DMS153 treated with DMSO at 0.1 percent for 48 hours (cell line): ENCODE data around the gene GPT2.
A peak's percentile ranks its signal among the peaks of the same experiment; 100 is the strongest.
"Not testable (repeated sequence)": the region's sequence is repeated elsewhere in the genome, so short reads cannot be mapped to it uniquely, and the experiment has no call there.

ENCODE experiments used
- DNase-seq: peaks from one replicate; lab custom pipeline; 2025; ENCODE audit not compliant: unreplicated experiment; lab: John Stamatoyannopoulos, UW

Gene GPT2

GRCh38 chr16:46862555-46863447, 21.4 kb upstream of the GPT2 start:
- DNase-seq: no peak

GRCh38 chr16:46866286-46866685, 17.9 kb upstream of the GPT2 start:
- no peak for DNase-seq

- DNase-seq: not testable (repeated sequence)
These were observed 16.7 kb upstream of the GPT2 start for GRCh38 chr16:46867486-46867885.

DNA sequence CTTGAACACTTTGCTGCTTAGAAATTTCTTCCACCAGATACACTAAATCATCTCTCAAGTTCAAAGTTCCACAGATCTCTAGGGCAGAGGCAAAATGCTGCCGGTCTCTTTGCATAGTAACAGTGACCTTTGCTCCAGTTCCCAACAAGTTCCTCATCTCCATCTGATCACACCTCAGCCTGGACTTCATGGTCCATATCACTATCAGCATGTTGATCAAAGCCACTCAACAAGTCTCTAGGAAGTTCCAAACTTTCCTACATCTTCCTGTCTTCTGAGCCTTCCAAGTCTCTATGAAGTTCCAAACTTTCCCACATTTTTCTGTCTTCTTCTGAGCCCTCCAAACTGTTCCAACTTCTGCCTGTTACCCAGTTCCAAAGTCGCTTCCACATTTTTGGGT, 15.3 kb upstream of the GPT2 start:
- DNase-seq: not testable (repeated sequence)

DNA sequence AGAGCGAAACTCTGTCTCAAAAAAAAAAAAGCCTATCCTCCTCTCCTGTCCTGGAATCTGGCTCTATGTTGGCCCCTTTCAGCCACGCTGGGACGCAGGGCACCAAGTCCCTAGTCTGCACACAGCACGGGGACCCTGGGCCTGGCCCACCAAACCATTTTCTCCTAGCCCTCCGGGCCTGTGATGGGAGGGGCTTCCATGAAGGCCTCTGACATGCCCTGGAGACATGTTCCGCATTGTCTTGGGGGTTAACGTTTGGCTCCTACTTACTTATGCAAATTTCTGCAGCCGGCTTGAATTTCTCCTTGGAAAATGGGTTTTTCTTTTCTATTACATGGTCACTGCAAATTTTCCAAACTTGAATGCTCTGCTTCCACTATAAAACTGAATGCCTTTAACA, 12.6 kb upstream of the GPT2 start:
- no peak for DNase-seq

DNA sequence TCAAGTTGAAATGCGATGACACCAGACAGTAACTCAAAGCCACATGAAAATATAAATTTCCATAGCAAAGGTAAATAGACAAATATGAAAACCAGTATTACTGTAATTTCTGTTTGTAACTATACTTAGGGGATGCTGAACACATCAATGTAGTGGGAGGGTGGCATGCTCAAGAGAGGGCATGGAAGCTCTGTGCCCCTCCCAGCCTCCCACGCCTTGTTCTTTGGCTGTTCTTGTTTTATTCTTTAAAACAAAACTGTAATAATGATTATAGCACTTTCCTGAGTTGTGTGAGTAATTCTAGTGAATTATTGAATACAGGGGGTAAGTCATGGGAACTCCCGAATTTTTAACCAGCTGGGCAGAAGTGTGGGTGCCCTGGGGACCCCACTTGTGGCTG, 11.0 kb upstream of the GPT2 start:
- no peak for DNase-seq

DNA sequence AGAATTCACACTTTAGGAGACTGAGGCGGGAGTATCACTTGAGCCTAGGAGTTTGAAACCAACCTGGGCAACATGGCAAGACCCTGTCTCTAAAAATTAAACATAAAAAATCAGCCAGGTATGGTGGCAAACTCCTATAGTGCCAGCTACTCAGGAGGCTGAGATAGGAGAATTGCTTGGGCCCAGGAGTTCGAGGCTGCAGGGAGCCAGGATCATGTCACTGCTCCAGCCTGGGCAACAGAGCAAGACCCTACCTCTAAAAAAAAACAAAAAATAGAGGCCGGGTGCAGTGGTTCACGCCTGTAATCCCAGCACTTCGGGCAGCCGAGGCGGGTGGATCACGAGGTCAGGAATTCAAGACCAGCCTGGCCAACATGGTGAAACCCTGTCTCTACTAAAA, 8.9 kb upstream of the GPT2 start:
- DNase-seq: no peak

DNA sequence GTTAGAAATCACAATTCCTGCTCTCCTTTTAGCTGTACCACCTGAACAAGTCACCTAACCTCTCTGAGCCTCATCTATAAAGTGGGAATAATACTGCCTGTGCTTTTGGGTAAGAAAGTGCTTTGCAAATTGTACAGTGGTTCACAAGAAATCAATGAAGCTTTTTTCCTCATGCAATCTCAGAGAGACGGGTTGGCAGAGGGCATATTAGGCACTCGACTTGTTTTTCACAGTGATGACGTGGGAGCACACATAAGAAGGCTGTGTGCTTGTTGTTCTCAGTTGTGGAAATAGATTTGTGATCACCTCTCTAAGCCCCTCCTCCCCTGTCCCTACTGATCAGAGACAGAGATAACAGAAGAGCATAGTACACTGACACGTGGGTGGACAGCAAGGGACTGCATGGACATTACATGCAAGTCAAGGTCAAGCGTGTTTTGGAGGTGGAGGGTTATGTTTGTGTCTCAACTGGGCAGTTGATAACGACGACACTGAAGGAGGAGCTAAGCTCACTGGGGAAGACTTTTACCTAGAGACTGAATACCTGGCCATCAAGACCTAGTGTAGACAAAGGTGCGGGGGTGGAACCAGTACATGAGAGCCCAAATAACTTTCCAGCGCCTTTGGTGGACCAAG, 1.7 kb upstream of the GPT2 start:
- no peak for DNase-seq

DNA sequence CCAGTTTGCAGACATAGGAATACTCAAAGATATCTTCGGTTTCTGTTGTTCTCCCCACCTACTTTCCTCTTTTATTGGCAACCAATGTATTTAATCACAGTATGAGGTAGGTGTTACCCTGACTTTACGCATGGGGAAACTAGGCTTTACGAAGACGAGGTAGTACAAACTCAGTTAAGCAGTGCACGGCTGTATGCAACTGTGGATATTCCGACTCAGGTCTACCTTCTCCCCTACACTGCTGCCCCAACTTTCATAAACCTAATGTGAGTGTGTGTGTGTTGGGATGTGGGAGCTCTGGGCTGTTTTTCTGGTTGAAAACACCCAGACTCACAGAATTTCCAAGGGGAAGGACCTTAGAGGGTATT, 1.2 kb upstream of the GPT2 start:
- no peak for DNase-seq

DNA sequence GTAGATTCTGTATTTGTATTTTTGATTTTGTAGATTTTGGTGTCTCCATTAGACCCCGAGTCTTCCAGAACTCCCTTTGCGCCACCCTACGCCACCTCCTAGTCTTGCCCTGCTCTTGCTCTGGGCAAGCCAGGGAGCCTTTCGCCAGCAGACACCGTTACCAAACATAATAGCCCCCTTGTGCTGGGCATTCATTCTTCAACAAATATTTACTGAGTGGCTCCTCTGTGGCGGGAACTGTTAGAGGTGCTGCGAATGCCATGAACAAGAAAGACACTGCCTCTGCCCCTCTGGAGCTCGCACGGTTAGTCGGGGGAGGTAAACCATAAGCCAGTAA, 841 bp upstream of the GPT2 start:
- peak; percentile 16 for DNase-seq

DNA sequence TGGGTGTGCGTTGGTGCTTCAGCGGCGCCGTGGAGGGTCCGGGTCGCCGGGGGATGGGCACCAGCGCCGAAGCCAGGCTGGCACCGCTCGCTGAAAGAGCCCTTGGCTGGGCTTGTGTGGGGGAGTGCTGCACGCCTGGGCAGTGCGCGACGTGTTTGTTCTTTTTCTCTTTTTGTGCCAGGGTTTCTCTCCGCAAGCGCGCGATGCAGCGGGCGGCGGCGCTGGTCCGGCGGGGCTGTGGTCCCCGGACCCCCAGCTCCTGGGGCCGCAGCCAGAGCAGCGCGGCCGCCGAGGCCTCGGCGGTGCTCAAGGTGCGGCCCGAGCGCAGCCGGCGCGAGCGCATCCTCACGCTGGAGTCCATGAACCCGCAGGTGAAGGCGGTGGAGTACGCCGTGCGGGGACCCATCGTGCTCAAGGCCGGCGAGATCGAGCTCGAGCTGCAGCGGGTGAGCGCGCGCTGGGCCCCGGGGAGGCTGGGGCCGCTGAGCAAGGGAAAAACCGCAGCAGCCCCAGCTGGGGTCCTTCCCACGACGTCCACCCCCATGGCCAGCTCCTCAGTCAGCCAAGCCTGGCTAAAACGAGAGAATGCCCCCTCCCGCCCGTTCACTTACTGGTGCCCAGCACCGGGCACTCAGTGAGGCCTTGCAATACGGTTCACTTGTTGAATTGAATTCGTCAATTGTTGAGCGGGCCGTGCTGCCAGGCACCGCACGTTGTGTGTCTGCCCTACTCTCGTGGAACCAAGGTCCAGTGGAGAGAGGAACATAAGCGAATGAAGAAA, 541 bp downstream of the GPT2 start:
- no peak for DNase-seq

DNA sequence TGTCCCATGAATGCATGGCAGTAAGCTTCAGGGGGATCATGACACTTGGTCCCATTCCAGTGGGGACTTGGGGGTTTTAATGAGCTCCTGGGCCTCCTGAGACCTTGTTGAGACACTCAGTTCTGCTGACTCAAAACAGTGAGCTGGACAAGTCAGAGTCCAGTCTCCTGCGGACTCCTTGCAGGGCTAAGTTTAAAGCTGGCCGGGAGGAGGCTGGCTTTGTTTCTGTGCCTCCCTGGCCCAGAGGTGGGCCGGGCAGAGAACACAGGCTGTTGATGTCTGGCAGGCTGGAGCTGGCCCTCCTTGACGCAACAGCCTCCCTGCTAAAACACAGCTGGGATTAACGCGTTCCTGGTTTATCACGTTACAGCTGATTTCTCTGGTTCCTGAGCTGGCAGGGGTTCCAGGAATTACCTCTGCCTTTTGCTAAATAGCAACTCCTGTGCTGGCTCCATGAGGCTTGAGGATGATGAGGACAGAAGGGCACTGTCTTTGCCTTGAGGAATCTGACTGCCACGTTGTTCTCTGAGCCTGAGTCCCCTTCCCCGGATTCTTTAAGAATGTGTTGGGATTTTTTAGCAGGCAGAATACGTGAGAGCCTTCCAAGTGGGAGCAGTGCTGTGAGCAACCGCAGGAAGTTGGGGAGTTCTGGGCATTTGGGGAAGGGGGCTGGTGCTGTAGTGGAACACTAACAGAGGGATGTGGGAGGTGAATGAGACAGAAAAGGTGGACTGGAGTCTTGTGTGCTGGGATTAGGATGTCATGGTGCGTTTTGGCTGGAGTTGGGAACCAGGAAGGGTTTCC, 2.0 kb downstream of the GPT2 start:
- DNase-seq: no peak

DNA sequence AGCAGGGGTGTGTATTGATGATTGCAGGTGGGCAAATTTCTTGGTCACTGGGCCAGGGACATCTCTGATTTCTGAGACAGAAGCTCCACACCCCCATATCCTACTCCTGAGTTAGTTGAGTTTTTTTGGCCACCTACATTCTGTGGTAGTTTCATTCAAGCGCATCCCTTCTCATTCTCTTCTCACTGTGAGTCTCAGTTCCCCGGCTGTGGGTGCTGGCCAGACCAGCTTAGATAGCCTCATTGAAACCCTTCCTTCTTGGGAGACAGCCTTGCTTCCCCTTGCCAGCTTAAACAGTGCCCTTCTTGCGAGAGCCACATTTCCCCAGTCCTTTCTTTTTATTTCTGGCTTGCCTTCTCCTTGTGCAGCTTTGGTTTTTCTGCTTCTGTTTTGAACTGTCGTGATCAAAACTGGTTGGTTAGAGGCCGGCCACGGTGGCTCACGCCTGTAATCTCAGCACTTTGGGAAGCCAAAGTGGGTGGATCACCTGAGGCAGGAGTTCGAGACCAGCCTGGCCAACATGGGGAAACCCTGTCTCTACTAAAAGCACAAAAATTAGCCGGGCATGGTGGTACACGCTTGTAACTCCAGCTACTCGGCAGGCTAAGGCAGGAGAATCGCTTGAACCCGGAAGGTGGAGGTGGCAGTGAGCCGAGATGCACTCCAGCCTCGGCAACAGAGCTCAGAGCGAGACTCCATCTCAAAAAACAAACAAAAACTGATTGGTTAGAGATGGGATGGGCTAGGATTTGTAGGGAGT, 2.8 kb downstream of the GPT2 start:
- DNase-seq: no peak

DNA sequence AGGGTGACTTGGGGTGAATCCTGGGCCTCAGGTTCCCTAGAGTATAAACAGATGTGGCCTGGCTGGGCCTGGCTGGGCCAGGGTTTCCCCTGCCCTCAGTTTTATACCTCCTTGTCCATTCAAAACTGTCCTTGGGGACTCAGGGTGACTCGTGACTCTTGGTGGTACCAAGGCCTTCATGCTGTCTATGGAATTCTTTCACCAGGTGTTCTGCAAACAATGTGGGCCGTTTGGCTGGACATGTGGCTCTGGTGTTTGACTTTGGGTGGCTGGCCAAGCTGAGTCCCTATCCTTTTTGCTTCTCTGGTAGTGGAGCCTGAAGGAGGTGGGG, 3.3 kb downstream of the GPT2 start:
- DNase-seq: no peak

DNA sequence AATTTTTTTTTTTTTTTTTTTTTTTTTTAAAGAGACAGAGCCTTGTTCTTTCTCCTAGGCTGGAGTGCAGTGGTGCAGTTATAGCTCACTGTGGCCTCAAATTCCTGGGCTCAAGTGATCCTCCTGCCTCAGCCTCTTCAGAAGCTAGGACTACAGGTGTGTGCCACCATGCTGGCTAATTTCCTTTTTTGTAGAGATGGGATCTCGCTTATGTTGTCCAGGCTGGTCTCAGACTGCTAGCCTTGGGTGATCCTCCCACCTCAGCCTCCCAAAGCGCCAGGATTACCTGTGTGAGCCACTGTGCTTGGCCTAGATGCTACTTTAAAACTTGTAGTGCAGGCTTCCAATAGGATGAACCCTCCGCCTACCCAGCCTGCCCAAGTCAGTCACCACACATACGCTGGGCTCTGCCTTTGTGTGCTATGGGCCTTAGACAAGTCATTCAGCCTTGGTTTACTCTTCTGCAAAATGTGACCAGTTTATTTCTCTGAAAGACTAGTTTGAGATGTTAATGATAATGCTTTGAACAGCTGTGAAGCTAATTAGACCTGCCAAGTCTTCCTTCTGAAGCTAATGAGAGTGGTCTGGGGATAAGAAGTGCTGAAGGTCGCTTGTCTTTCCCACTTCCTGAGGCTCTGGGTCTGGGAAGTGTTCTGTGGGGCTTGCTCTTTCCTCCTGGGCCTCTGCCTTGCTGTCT, 5.2 kb downstream of the GPT2 start:
- DNase-seq: no peak

DNA sequence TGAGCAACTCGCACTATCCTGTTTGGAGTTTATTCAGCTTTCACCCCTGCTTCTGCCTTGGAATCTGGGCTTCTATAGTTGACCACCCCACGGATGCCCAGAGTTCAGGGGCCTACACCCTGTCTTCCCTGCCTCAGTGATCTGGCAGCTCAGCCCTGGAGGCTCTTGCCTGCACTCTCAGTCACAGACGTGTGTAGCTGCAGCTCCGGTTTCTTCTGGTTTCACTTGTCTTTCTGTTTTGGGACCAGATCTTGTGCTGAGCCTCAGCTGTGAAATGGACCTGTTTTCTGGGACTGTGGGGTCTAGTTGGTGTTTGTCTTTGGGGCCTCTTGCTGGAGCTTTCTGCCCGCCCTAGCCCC, 5.8 kb downstream of the GPT2 start:
- DNase-seq: no peak

DNA sequence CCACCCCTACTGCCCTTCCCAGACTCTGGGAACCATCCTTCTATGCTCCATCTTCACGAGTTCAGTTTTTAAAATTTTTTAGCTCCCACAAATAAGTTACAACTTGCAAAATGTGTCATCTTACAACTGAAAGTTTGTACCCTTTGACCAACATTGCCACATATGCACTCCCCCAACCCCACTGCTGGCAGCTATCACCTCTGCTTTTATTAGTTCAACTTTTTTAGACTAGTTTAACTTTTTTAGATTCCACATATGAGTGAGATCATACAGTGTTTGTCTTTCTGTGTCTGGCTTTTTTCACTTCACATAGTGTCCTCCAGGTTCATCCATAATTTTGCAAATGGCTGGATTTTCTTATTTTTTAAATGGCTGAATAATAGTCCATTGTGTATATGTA, 7.7 kb downstream of the GPT2 start:
- no peak for DNase-seq

DNA sequence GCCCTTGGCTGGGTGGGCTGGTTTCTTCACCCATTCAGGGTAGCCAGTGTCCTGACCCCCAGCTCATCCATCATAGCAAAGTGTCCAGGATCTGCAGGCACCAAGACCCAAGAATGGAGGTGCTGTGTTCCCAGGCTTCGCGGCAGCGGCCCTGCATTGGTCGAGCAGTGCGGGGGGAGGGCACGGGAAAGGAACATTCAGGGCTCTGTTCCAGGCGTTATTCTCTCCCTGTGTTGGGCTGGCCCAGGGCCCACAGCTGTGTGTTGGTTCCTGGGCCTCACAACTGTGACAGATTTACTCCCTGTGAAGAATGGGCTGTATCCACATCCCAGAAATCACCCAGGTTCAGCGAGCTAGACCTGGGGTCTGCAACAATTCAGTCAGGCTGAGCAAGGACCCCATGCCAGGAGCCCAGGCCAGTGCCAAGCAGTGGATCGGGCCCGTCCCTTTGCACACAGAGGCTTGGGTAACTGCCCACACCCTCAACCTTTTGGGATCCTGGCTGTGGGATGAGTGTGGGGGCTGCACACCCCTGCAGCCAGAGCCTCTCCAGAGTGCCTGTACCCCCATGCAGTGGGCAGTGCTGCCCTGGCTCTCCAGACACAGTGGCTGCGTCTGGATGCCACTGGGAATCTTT, 10.0 kb downstream of the GPT2 start:
- no peak for DNase-seq

- DNase-seq: no peak
These were observed 11.5 kb downstream of the GPT2 start for GRCh38 chr16:46895399-46896313.
